GM21447 (cell line): ENCODE measurements around the gene GATA5.

ENCODE experiments used
- ATAC-seq: cut with Tn5 transposase; IDR thresholded peaks from one replicate; pipeline ENCODE4 v1.9.1; 2021; ENCODE audit not compliant: unreplicated experiment

Gene GATA5

GRCh38 chr20:62488470-62488869, 12.7 kb upstream of the GATA5 start:
- ATAC-seq, result no peak

- ATAC-seq, result no peak
These were observed 12.0 kb upstream of the GATA5 start for GRCh38 chr20:62487561-62488354.

DNA sequence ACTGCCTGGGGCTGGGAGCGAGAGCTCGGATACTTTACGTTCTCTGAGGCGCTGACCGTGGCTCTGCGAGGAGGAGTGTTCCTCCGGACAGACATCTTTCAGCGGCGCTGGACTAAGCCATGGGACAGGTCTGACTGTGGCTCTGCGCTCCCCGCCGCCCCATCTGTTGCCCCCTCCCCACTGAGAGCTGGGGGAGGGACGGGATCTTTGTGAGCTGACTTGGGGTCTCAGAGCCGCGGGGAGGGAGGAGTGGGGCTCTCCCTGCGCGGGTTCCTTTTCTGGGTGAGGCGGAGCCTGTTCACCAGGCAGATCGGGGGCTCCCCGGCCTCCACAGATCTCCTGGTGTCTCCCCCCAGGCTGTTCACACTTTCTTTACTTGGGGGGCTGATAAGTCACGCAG, 11.3 kb upstream of the GATA5 start:
- no peak for ATAC-seq

DNA sequence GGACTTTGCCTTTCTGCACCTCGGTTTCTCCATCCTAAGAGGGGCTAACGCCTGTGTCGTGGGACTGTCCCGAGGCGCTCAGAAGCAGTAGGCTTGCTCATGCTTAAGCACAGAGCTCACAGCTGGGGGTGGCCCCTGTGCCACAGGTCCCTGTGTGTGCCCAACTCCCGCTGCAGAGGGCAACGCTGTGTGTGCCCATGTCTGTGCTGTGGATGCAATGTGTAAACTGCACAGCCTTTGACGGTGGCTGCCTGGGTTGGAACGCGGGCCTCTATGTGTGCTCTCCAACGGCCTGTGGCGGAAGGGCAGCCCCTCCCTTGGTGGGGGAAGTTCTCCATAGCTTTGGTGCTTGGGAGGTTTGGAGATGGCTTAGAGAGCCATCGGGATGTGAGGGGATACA, 10.7 kb upstream of the GATA5 start:
- no peak for ATAC-seq

GRCh38 chr20:62485701-62486089, 9.9 kb upstream of the GATA5 start:
- ATAC-seq, result no peak

DNA sequence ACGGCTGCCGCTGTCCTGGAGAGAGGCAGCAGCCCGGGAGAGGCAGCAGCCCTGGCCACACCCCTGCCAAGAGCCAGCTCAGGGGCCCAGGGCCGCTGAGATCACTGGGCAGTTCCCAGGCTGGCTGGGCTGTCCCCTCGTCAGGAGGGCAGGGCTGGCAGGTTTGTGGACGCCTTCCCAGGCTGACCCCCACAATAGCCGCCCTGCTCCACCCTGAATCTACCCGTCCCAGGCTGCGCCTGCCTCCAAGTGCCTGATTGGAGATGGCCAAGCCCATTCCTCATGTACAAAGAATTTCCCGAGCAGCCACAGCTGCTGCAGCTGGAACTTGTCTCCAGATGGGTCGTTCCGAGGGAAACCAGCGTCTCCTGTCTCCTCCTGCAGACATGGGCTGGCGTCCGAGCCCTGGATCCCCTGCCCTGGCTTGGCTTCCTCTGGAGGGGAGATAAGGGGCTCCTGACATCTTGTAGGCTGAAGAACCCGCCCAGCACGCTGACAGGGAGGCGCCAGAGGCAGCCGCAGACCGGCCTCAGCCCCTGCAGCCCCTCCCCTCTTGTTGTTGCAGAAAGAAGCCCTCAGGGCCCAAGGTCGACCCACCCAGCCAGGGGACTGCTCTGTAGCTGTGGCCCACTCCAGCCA, 9.4 kb upstream of the GATA5 start:
- no peak for ATAC-seq

DNA sequence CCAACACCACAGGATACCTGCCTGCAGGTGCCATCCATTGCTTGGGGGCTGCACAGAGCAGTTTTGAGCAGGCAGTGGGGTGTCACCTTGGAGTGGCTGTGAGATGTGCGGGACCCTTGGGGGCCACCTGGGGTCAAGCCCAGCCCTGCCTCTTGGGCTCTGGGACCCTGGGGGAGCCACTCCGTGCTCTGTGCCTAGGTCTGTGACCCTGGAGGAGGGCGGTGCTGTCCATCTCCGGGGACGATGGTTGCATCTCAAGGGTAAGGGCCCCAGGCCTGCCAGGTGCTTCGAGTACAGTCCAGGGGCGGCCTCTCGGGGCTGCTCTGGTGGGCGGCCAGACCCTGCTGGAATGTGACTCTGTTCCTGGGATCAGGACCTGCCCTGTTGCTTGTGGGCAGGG, 8.7 kb upstream of the GATA5 start:
- no peak for ATAC-seq

GRCh38 chr20:62483613-62484458, 8.0 kb upstream of the GATA5 start:
- ATAC-seq, result no peak

DNA sequence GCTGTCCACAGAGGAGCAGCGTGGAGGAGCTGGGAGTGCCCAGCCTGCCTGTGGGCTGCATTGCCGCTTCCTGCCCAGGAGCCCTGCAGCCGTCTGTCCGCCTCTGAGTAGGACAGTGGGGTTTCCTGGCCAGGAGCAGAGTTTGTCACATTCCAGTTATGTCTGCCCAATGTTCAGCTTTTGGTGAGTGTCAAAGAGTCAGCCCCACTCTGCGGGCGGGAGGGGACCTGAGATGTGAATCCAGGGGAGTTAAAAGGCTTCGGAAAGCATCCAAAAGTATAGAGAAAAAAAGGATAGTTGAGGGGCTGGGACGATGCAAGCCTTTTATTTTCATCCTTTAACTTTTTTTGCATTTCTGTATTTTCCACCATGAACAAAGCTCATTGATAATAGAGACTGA, 7.2 kb upstream of the GATA5 start:
- ATAC-seq, result no peak

- ATAC-seq, result no peak
These were observed 6.5 kb upstream of the GATA5 start for GRCh38 chr20:62482146-62482809.

DNA sequence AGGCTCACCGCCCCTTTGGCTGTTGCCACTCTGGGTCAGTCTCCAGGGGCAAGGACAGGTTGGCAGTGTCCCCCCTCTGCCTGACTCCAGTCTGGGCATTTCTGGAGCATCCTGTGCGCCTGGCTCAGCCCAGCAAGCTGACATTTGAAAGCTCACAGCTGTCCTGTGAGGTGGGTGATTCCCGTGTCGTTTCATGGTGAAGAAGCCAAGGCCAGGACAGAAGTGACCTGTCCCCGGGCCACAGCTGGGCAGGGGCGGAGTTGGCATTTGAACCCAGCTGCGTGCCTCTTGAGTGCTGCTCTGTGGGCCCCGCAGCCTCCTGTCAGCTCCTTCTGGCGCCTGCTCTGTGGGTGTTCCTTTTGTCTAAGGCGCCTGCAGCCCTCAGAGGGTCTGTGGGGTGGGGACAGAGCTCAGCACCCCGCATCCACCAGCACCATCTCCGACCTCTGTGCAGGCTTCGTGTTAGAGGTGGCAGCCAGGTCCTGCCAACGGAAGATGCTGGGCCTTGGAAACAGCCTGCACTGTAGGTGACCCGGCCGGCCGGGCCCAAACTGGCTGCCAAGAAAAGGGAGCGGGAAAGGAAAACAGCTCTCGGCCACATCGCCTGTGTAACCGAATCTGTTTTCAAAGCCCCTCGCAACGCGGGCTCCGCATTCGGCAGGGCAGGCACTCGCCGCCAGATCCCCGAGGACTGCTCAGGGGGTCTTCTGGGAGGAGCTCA, 5.8 kb upstream of the GATA5 start:
- ATAC-seq, result no peak

DNA sequence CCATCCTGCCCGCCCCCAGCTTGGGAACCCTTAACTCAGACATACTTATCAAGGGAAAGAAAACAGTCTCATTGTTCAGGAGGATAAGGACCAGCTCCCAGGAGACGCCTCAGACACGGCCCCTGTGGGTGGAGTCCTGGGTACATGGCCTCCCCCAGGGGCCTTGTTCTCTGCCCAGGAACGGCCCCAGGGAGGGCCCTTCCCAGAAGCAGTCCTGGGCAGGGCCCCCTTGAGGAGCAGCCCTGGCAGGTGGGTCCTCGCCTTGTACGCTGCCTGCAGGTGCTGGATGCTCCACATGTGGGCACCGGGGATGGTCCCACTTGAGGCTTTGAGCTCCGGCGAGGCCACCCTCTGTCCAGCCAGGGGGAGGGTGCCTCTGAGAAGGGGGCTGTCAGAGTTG, 4.5 kb upstream of the GATA5 start:
- ATAC-seq, result no peak

GRCh38 chr20:62479656-62480055, 3.9 kb upstream of the GATA5 start:
- no peak for ATAC-seq

DNA sequence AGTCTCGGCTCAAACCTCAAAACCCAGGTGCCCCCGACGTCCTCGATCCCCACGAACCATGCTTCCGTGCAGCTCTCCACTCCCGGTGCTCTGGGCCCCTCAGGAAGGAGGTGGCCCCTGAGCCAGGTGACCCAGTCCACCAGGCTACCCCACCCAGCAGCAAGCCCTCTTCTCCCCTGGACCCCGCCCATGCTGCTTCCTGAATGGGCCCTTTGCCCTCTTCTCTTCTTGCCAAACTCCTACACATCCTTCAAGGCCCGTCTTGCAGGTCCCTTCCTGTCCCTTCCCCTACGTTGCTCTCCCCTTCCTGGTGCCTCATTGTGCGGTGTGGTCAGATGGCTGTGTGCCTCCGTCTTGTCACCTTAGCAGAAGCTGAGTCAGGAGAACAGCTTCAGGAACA, 3.4 kb upstream of the GATA5 start:
- ATAC-seq, result no peak

GRCh38 chr20:62477669-62478455, 2.1 kb upstream of the GATA5 start:
- no peak for ATAC-seq

DNA sequence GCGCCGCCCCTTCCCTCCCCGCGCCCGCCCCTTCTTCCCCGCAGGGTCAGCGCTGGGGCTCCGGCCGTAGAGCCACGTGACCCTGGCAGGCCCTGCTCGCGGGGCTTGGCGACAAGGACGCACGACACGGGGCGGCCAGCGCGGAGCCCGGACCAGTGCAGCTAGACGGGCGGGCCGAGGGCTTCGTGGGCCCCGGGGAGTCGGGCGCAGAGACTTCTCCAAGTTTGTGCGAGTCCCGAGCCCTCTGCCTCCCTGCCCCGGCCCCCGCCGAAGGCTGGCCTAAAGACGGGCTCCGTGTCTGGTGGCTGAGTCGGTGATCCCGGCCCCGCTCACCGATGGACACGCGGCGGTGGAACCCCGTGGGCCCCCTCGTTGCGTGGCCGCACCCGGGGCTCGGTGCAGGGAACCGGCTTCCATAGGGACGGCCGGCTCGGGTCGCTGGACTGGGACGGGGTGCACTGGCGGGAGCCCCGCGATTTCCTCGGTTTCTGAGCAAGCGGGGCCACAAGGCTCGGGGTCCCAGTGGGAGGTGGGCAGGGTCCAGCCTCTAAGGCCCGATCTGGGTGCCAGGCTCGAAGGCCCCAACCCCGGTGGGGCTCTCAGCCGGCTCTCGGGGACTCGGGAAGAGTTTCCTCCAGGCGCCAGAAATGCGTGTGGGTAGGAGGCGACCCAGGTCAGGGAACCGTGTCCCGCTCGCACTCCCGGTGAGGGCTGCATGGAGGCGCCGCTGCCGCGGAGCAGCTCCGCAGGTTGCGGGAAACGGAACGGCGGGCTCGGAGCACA, 452 bp upstream of the GATA5 start:
- no peak for ATAC-seq

DNA sequence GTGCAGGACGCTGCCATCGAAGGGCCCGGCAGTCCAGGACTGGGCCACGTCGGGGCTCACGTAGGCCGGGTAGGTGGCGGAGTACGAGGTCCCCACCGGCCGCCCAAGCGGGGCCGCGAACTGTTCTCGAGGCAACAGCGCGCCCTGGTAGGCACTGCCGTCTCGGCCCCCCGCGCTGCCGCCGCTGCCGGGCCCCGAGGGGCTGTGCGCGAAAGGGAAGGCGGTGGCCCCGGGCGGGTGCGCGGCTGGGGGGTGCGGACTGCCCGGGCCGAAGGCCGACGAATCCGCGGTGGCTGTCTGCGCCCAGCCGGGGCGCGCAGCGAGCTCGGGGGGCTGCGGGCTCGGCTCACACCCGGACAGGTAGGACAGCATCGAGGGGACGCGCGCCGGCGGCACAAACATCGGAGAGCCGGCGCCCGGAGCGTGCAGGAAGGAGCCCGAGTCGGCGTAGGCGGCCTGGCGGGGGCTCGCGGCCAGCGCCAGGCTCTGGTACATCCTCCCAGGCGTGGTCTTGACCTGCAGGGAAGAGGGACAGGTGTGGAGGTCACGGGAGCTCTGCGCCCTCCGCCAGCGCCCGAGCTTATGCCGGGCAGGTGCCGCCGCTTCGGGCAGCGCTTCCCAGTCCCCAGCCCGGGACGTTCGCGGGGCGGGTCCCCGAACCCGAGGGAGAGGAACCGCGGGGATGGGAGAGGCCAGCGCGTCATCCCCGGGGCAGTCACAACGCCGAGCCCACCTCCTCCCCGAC, 596 bp downstream of the GATA5 start:
- ATAC-seq, result no peak

DNA sequence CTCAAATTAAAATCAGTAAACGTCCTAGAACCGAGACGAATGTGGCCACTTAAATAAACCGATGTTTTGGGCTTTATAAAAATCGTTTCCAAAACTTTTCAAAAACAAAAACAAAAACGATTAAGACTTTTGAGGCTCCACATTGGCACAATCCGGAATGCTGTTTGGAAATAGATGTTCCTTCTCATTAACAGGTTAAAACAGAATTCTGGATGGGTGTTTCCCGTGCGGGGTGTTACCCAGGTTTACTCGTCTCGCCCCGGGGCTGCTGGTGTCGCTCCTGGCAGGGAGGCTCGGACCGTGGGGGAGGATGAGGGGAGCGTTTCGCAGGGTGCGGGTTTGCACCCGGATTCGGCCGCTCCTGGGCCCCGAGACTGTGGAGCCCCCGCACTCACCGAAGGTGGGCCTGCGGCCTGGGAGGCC, 1.2 kb downstream of the GATA5 start:
- no peak for ATAC-seq
